Endothelial cell of umbilical vein (primary cell): ENCODE measurements around the gene PPM1H. TPM values are rescaled to one million over a fixed set of nuclear protein-coding genes. Genes with fewer than 3 reads are reported as not detected.

ENCODE experiments used
- BruUV-seq: library from RNA; stranded (reverse); fragments of 400-500 nt; replicated peaks from 2 replicates; lab custom pipeline; 2021; lab: Mats Ljungman, UMichigan
- CTCF ChIA-PET: fragments of 300-600, 350-600 bp; sonication (Branson Sonifier 250); formaldehyde crosslinking; loops from one replicate; lab custom pipeline; 2021; ENCODE audit warnings: antibody characterized with exemption, inconsistent platforms; lab: Charles Lee
- POLR2A ChIA-PET: fragments of 300-600, 350-600 bp; sonication (Branson Sonifier 250); formaldehyde crosslinking; loops from one replicate; lab custom pipeline; 2021; ENCODE audit warnings: antibody characterized with exemption, inconsistent platforms; lab: Charles Lee
- DNase-seq: peaks from one replicate; pipeline ENCODE4 v3.0.0-alpha.2; 2011; ENCODE audit warnings: low read depth, low spot score
- FAIRE-seq: peaks from 2 replicates; lab custom pipeline; 2011; peaks lifted over from hg19 to GRCh38; lab: Jason Lieb, UNC
- H2AFZ ChIP-seq: 2 replicates; pipeline ENCODE4 v1.6.0; 2012; ENCODE audit warnings: low read depth, low read length, control low read depth, inconsistent platforms
- H3K27ac ChIP-seq: 2 replicates; pipeline ENCODE4 v1.5.1; 2011; ENCODE audit warnings: low read depth, mild to moderate bottlenecking, control low read depth, low read length, moderate library complexity; ENCODE audit not compliant: insufficient read depth
- H3K27me3 ChIP-seq, 2 experiments: 2 replicates each; pipeline versions ENCODE4 v1.6.0 to v1.6.1; 2011; ENCODE audit warnings: low read length in 2 of 2, mixed read lengths in 1 of 2; ENCODE audit not compliant: control insufficient read depth in 2 of 2, insufficient read depth in 2 of 2
- H3K36me3 ChIP-seq, 2 experiments: 2 replicates in 1 of 2; 3 replicates in 1 of 2; pipeline ENCODE4 v1.5.1; 2011; ENCODE audit warnings: low read length in 2 of 2, mild to moderate bottlenecking in 1 of 2, moderate library complexity in 1 of 2; ENCODE audit not compliant: control insufficient read depth in 2 of 2, insufficient read depth in 2 of 2; ENCODE audit errors: extremely low read depth in 1 of 2
- H3K4me1 ChIP-seq: 3 replicates; pipeline ENCODE4 v1.5.1; 2011; ENCODE audit warnings: mild to moderate bottlenecking, low read length; ENCODE audit not compliant: control insufficient read depth, insufficient read depth; ENCODE audit errors: extremely low read depth
- H3K4me2 ChIP-seq: 2 replicates; pipeline ENCODE4 v1.6.1; 2011; ENCODE audit warnings: low read length, control low read depth, mixed read lengths; ENCODE audit not compliant: insufficient read depth
- H3K4me3 ChIP-seq, 3 experiments: fragments of 200-600 bp in 1 of 3; sonication (generic), shearing (Covaris generic) in 1 of 3; replicated peaks in 1 of 3; 2 replicates each; pipeline ENCODE4 v1.5.1; 2011 to 2016; ENCODE audit warnings: control low read depth in 3 of 3, low read length in 3 of 3, mild to moderate bottlenecking in 2 of 3, inconsistent platforms in 1 of 3, low read depth in 1 of 3, moderate library complexity in 1 of 3; ENCODE audit not compliant: insufficient read depth in 1 of 3
- H3K79me2 ChIP-seq: 2 replicates; pipeline ENCODE4 v1.6.0; 2012; ENCODE audit warnings: low read length, inconsistent platforms; ENCODE audit not compliant: control insufficient read depth, insufficient read depth
- H3K9ac ChIP-seq: replicated peaks from 2 replicates; pipeline ENCODE3; 2011; ENCODE audit warnings: low read length, control low read depth; ENCODE audit not compliant: insufficient read depth; ENCODE audit errors: extremely low read depth
- H3K9me1 ChIP-seq: replicated peaks from 3 replicates; pipeline ENCODE4 v1.6.0; 2011; ENCODE audit warnings: mild to moderate bottlenecking, low read length; ENCODE audit not compliant: control insufficient read depth, insufficient read depth; ENCODE audit errors: extremely low read depth
- H3K9me3 ChIP-seq: replicated peaks from 2 replicates; pipeline ENCODE4 v1.5.1; 2012; ENCODE audit warnings: low read length, inconsistent platforms; ENCODE audit not compliant: control insufficient read depth, insufficient read depth
- H4K20me1 ChIP-seq: replicated peaks from 2 replicates; pipeline ENCODE3; 2011; ENCODE audit warnings: mild to moderate bottlenecking, low read length; ENCODE audit not compliant: control insufficient read depth, insufficient read depth; ENCODE audit errors: extremely low read depth
- CTCF ChIP-seq, 2 donors: IDR thresholded peaks; 1 replicate in 1 of 2; 2 replicates in 1 of 2; pipeline ENCODE4 v1.5.1; 2011; ENCODE audit warnings: low read length in 2 of 2, mild to moderate bottlenecking in 2 of 2, moderate library complexity in 2 of 2, control low read depth in 1 of 2, inconsistent platforms in 1 of 2, low read depth in 1 of 2; ENCODE audit not compliant: insufficient read depth in 1 of 2; ENCODE audit errors: extremely low read depth in 1 of 2
- EZH2 ChIP-seq: IDR thresholded peaks from 2 replicates; pipeline ENCODE4 v1.6.1; 2012; ENCODE audit warnings: borderline replicate concordance, low read depth, mild to moderate bottlenecking, moderate library complexity, low read length, inconsistent platforms; ENCODE audit not compliant: severe bottlenecking
- FOS ChIP-seq: IDR thresholded peaks from 2 replicates; pipeline ENCODE4 v1.6.1; 2011; ENCODE audit warnings: mild to moderate bottlenecking, low read length, moderate library complexity, borderline replicate concordance; ENCODE audit not compliant: insufficient read depth
- GATA2 ChIP-seq: IDR thresholded peaks from 2 replicates; pipeline ENCODE4 v1.7.0; 2011; ENCODE audit warnings: low read depth, mild to moderate bottlenecking, moderate library complexity, mixed read lengths, low read length; ENCODE audit not compliant: insufficient read length, insufficient read depth
- JUN ChIP-seq: IDR thresholded peaks from 2 replicates; pipeline ENCODE4 v1.6.1; 2011; ENCODE audit warnings: borderline replicate concordance, low read depth; ENCODE audit not compliant: insufficient read length, insufficient read depth
- MYC ChIP-seq: IDR thresholded peaks from one replicate; pipeline ENCODE4 v1.6.1; 2011; ENCODE audit warnings: mild to moderate bottlenecking, low read depth, low read length
- POLR2A ChIP-seq: IDR thresholded peaks from 2 replicates; pipeline ENCODE4 v1.6.1; 2012; ENCODE audit warnings: low read depth, mild to moderate bottlenecking, control low read depth, low read length
- POLR2AphosphoS5 ChIP-seq: IDR thresholded peaks from 2 replicates; pipeline ENCODE4 v1.6.1; 2012; ENCODE audit warnings: low read depth, mild to moderate bottlenecking, control low read depth, low read length, moderate library complexity; ENCODE audit not compliant: insufficient read depth
- dilution Hi-C: fragments of 300-500 bp; cut with MboI; formaldehyde crosslinking; loops from one replicate; pipeline ENCODE4 v1.15.0; 2019; ENCODE audit warnings: low sequenced_read_pairs; ENCODE audit not compliant: extremely low pct_ligation_motif_present
- intact Hi-C: fragments of 100-400 bp; cut with micrococcal nuclease; formaldehyde crosslinking; loops from one replicate; pipeline ENCODE4 v1.10.0; 2022
- polyA plus RNA-seq, 4 experiments: library from polyadenylated mRNA; depleted of rRNA in 3 of 4; stranded (reverse) in 3 of 4; unstranded in 1 of 4; fragments of >200 nt; gene quantifications; 2 replicates each; pipeline versions ENCODE4 v1.2.1 to v1.2.3, GENCODE V29; 2011 to 2012; ENCODE audit warnings: missing spikeins in 1 of 4
- total RNA-seq: library from RNA; stranded (reverse); gene quantifications from 2 replicates; pipeline ENCODE4 v1.2.3, GENCODE V29; 2021

Gene PPM1H
- total and polyA plus RNA-seq, 2 donors (not counting 3 experiments of a cell fraction or from before 2014, with no cell fraction given): 1.0 to 7.2 TPM

DNA sequence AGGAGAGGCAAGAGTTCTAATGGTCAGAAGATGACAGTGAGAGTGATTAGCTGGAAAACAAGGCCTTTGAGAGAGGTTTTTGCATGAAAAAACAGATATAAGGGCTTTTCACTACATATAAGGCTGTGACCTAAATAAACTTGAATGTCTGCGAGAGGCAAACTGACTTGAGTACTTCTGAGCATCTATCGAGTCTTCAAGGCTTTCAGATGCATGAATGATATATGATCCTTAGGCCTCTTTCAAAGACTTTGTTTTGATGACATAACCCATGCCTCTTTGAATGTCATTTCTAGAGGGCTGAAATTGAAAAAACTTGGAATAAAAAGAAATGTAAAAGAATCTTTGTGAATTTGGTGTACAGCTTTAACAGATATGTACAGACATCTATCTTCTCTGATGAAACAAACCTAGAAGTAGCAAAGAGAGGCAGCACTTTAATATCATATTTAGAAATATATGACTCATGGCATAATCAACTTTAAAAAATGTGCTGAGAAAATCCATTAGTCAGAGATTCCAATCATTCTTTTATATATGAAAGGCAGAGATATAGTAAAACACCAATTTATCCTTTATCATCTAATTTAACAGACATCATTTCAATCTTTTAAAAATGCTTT, 72.6 kb downstream of the PPM1H start:
- Histone ChIP-seq H3K27ac (peak overlapping the region; percentile 54), H4K20me1 (no peaks in the 10 kb centered on the region), H3K4me1 (peaks cover 40% of the 10 kb centered on the region), H3K4me2 (peak overlapping the region; percentile 57), H3K79me2 (no peaks in the 10 kb centered on the region), H3K9me1 (no peaks in the 10 kb centered on the region), H3K27me3 (no peaks in the 10 kb centered on the region), H3K36me3 (no peaks in the 10 kb centered on the region), H3K9me3 (no peaks in the 10 kb centered on the region), H3K9ac (no peak overlapping the region), H3K4me3 (no peak overlapping the region), H2AFZ (peak overlapping the region; percentile 26)
- ChIA-PET CTCF (interaction anchor here (0.6 kb wide), 1 partner anchor 44 kb away, joined by 3 read pairs; no protein-coding TSS in a partner anchor), POLR2A (no interaction called here)
- DNase-seq: peak; percentile 48
- intact Hi-C loops (loop anchor here (5.0 kb wide), 1 partner anchor 600 kb away; the partner anchor contains the start of gene USP15), dilution Hi-C loops (no loop called here)
- TF ChIP-seq FOS: peak; percentile 78
- TF ChIP-seq GATA2: peak; percentile 25
- TF ChIP-seq JUN: peak; percentile 64
- no peak for TF ChIP-seq POLR2AphosphoS5
- BruUV-seq: no TSS peak
- FAIRE-seq: peak; percentile 76

DNA sequence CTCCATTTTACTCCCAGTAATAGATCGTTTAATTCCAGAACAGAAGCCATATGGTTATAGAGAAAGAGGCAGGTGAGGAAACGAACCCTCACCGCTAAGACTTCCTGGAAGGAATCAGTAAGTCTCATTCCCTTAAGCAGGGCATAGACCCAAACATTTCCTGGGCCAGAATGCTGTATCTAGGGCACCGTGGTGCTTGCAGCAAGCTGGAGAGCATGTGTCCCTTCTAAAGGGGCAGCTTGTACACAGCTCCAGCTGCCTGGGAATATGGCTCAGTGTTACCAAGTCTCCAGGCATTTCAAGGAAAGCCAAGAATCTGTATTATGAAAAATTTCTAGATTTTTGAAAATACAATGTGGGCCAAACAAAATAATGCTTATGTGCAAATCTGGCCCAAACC, 73.4 kb downstream of the PPM1H start:
- Histone ChIP-seq H3K4me2 (no peak overlapping the region), H2AFZ (no peak overlapping the region), H3K4me1 (peaks cover 37% of the 10 kb centered on the region), H3K27me3 (no peaks in the 10 kb centered on the region), H3K79me2 (no peaks in the 10 kb centered on the region), H3K9me1 (no peaks in the 10 kb centered on the region), H3K27ac (no peak overlapping the region), H4K20me1 (no peaks in the 10 kb centered on the region), H3K4me3 (no peak overlapping the region), H3K9me3 (no peaks in the 10 kb centered on the region), H3K36me3 (no peaks in the 10 kb centered on the region), H3K9ac (no peak overlapping the region)
- CTCF ChIA-PET: no interaction called here
- intact Hi-C loops (loop anchor here (5.0 kb wide), 1 partner anchor 599 kb away; the partner anchor contains the start of gene USP15), dilution Hi-C loops (no loop called here)
- TF ChIP-seq CTCF (IDR thresholded peaks at IDR 0.05; ENCODE audit: extremely low read depth in 1 of 2, insufficient read depth in 1 of 2, low read depth in 1 of 2, low read length in 2 of 2): no peak
- no peak for TF ChIP-seq EZH2
- no peak for TF ChIP-seq POLR2A
- no peak for TF ChIP-seq MYC
- DNase-seq: no peak
- no TSS peak for BruUV-seq
- POLR2A ChIA-PET: no interaction called here
- no peak for FAIRE-seq
